ENCODE data around the gene RWDD2A.
A peak's percentile ranks its signal among the peaks of the same experiment; 100 is the strongest.

The RWDD2A gene

DNA sequence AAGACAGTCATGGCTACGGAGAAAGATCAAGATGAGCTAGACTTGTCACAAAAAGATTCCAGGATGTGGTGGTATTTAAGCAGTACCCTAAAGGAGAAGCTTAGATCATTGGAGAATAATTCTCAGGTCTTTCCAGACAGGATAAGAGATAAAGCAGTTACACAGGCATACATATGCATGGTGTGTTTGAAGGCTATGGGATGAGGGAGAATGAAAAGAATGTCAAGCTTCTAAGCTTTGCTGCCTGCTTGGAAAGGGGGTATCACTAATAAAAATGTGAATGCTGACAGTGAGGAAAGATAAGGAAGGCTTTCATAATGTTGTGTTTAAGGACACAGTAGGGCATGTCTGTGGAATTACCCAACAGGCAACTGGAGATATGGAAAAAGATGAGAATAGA lies 28.1 kb downstream of the RWDD2A start:
- no peak overlapping the region for H2AFZ ChIP-seq
- no peak overlapping the region for H3K4me2 ChIP-seq (ENCODE audit: low read length)
- H3K27ac ChIP-seq: no peak overlapping the region
- H3K27me3 ChIP-seq (ENCODE audit: control insufficient read depth, insufficient read depth, low read length): no peaks in the 10 kb centered on the region
- no peak overlapping the region for H3K9ac ChIP-seq
- TF ChIP-seq, protein P1, sequence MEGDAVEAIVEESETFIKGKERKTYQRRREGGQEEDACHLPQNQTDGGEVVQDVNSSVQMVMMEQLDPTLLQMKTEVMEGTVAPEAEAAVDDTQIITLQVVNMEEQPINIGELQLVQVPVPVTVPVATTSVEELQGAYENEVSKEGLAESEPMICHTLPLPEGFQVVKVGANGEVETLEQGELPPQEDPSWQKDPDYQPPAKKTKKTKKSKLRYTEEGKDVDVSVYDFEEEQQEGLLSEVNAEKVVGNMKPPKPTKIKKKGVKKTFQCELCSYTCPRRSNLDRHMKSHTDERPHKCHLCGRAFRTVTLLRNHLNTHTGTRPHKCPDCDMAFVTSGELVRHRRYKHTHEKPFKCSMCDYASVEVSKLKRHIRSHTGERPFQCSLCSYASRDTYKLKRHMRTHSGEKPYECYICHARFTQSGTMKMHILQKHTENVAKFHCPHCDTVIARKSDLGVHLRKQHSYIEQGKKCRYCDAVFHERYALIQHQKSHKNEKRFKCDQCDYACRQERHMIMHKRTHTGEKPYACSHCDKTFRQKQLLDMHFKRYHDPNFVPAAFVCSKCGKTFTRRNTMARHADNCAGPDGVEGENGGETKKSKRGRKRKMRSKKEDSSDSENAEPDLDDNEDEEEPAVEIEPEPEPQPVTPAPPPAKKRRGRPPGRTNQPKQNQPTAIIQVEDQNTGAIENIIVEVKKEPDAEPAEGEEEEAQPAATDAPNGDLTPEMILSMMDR (IDR thresholded peaks at IDR 0.05): no peak
- H3K36me3 ChIP-seq (ENCODE audit: control insufficient read depth, insufficient read depth, low read length): no peaks in the 10 kb centered on the region
- H3K4me1 ChIP-seq: no peaks in the 10 kb centered on the region
- no peaks in the 10 kb centered on the region for H3K79me2 ChIP-seq
- H3K9me3 ChIP-seq (ENCODE audit: control insufficient read depth, low read length): no peaks in the 10 kb centered on the region
- no peak overlapping the region for H3K4me3 ChIP-seq (ENCODE audit: low read depth, low read length)

DNA sequence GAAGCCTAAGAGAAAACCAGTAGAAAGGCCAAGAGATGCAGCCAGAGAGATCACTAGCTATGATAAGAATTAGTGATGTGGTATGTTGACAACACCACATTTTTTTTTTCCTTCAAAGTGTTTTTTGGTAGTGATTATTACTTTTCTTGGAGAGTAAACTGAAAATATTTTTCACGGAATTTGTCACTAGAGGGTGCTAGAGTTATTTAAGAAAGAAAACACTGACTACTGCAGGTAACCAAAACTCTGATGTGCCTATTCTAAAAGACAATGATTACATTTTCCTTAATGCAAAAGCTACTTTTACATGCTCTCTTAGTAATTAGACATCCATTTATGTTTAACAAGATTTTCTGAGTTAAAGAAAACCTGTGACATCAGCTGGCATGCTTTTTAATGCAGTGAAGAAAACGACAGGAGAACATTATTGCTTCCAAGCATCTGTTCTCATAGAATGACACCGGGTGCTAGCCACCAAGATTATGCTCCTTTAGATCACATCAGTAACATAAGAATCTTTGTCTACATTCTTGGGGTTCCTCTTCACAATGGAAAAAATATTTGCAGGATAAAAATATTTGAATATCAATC lies 28.8 kb downstream of the RWDD2A start:
- no peaks in the 10 kb centered on the region for H3K36me3 ChIP-seq (ENCODE audit: control insufficient read depth, insufficient read depth, low read length)
- TF ChIP-seq, protein P1 (IDR thresholded peaks at IDR 0.05): peak; percentile 63

DNA sequence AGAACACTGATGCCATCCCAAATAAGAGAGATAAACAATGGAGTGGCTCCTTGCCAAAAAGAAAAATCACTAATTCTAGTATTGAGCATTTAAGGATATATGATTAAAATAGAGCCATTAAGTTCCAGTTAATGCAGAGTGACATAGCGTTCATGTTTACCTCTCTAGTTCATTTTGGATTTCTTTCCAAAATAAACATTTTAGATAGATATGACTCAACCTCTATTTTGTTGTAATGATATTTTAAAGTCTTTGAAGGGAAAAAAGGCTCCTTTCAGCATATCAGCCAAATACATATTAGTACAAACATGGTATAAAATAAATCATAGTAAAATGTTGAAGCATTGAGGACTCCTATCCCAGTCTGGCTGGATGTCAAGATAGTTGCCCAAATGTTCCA lies 33.4 kb downstream of the RWDD2A start:
- H3K9me3 ChIP-seq (ENCODE audit: control insufficient read depth, low read length): no peaks in the 10 kb centered on the region
- H3K4me1 ChIP-seq: no peaks in the 10 kb centered on the region
- H3K27ac ChIP-seq: no peak overlapping the region
- no peaks in the 10 kb centered on the region for H3K79me2 ChIP-seq
- TF ChIP-seq, protein P1 (IDR thresholded peaks at IDR 0.05): no peak
- no peaks in the 10 kb centered on the region for H3K27me3 ChIP-seq (ENCODE audit: control insufficient read depth, insufficient read depth, low read length)
- no peaks in the 10 kb centered on the region for H3K36me3 ChIP-seq (ENCODE audit: control insufficient read depth, insufficient read depth, low read length)
- no peak overlapping the region for H3K9ac ChIP-seq
- H3K4me3 ChIP-seq (ENCODE audit: low read depth, low read length): no peak overlapping the region
- no peak overlapping the region for H3K4me2 ChIP-seq (ENCODE audit: low read length)
- no peak overlapping the region for H2AFZ ChIP-seq

More for the DNA sequence above, 28.8 kb downstream of the RWDD2A start:
- H2AFZ ChIP-seq: no peak overlapping the region
- H3K9ac ChIP-seq: no peak overlapping the region
- no peaks in the 10 kb centered on the region for H3K4me1 ChIP-seq
- no peaks in the 10 kb centered on the region for H3K27me3 ChIP-seq (ENCODE audit: control insufficient read depth, insufficient read depth, low read length)
- H3K9me3 ChIP-seq (ENCODE audit: control insufficient read depth, low read length): no peaks in the 10 kb centered on the region
- H3K4me3 ChIP-seq (ENCODE audit: low read depth, low read length): no peak overlapping the region
- no peak overlapping the region for H3K4me2 ChIP-seq (ENCODE audit: low read length)
- H3K27ac ChIP-seq: no peak overlapping the region
- H3K79me2 ChIP-seq: no peaks in the 10 kb centered on the region

DNA sequence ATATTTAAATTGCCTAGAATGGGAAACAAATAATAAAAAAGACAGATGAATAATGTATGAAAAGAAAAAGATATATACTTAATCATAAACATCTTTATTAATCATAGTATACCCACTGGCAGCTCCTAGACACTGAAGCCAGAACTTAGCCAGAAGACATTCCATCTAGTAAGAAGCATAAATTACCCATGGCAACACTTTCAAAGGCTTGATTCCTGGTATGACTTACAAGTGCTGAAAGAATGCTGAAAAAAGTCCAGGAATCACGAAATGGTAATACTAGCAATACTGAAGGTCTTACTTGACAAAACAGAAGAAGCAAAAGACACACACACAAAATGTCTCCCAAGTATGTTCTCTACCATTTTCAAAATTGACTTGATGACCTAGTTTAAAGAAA lies 38.0 kb downstream of the RWDD2A start:
- no peak overlapping the region for H3K4me2 ChIP-seq (ENCODE audit: low read length)
- TF ChIP-seq, protein P1 (IDR thresholded peaks at IDR 0.05): no peak
- no peaks in the 10 kb centered on the region for H3K36me3 ChIP-seq (ENCODE audit: control insufficient read depth, insufficient read depth, low read length)
- H3K79me2 ChIP-seq: no peaks in the 10 kb centered on the region
- H3K27ac ChIP-seq: no peak overlapping the region
- H3K4me3 ChIP-seq (ENCODE audit: low read depth, low read length): no peak overlapping the region
- H3K9me3 ChIP-seq (ENCODE audit: control insufficient read depth, low read length): no peaks in the 10 kb centered on the region
- no peak overlapping the region for H2AFZ ChIP-seq
- no peak overlapping the region for H3K9ac ChIP-seq
- H3K27me3 ChIP-seq (ENCODE audit: control insufficient read depth, insufficient read depth, low read length): no peaks in the 10 kb centered on the region
- no peaks in the 10 kb centered on the region for H3K4me1 ChIP-seq

DNA sequence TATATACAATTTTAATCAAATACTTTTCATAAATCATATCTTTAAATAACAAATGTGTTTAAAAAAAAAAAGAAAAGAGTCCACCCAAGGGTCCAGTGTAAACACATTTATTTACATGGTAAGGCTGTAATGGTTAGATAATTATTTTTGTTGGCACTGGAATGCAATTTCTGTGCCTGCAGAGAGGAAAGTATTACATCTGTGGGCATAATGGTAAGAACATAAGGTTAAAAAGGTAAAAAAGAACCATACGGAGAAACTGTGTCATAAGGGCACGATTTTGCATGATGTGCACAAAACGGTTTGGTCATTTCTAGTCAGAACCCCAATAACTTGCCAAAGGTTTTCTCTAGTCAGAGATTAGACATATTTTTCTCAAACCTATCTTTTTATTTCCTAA lies 54.3 kb downstream of the RWDD2A start:
- Histone ChIP-seq H3K4me3 (ENCODE audit: low read depth, low read length) (no peak overlapping the region), H3K27ac (no peak overlapping the region), H2AFZ (no peak overlapping the region), H3K36me3 (ENCODE audit: control insufficient read depth, insufficient read depth, low read length) (no peaks in the 10 kb centered on the region), H3K9ac (no peak overlapping the region), H3K4me2 (ENCODE audit: low read length) (no peak overlapping the region), H3K9me3 (ENCODE audit: control insufficient read depth, low read length) (no peaks in the 10 kb centered on the region), H3K4me1 (peaks cover 3% of the 10 kb centered on the region), H3K79me2 (no peaks in the 10 kb centered on the region), H3K27me3 (ENCODE audit: control insufficient read depth, insufficient read depth, low read length) (no peaks in the 10 kb centered on the region)
- TF ChIP-seq, protein P1 (IDR thresholded peaks at IDR 0.05): no peak
